Brain microvascular endothelial cell (primary cell): ENCODE measurements around the gene PICALM.
"Not testable (repeated sequence)": the region's sequence is repeated elsewhere in the genome, so short reads cannot be mapped to it uniquely, and the experiment has no call there.

ENCODE experiments used
- DNase-seq: peaks from one replicate; pipeline ENCODE4 v3.0.0-alpha.2; 2020
- H3K27ac ChIP-seq: fragments of 250-450 bp; sonication (Bioruptor Pico); 2 replicates; pipeline ENCODE4 v1.5.1; 2020; ENCODE audit warnings: mild to moderate bottlenecking, moderate library complexity
- H3K27me3 ChIP-seq: fragments of 250-450 bp; sonication (Bioruptor Pico); replicated peaks from 2 replicates; pipeline ENCODE4 v1.5.1; 2020; ENCODE audit warnings: mild to moderate bottlenecking
- H3K36me3 ChIP-seq: fragments of 250-450 bp; sonication (Bioruptor Pico); replicated peaks from 2 replicates; pipeline ENCODE4 v1.5.1; 2020; ENCODE audit warnings: mild to moderate bottlenecking
- H3K4me3 ChIP-seq: 2 replicates; pipeline ENCODE4 v1.5.1; 2011; ENCODE audit warnings: low read depth, mild to moderate bottlenecking, control low read depth, low read length, moderate library complexity
- CTCF ChIP-seq: IDR thresholded peaks from 2 replicates; pipeline ENCODE4 v1.5.1; 2011; ENCODE audit warnings: low read depth, mild to moderate bottlenecking, moderate library complexity, low read length, control low read depth, inconsistent platforms; ENCODE audit errors: missing control alignments
- in situ Hi-C: cut with HindIII; loops from 2 replicates; pipeline ENCODE4 v1.10.0; 2017; ENCODE audit warnings: low sequenced_read_pairs, low pct_ligation_motif_present

The PICALM gene

DNA sequence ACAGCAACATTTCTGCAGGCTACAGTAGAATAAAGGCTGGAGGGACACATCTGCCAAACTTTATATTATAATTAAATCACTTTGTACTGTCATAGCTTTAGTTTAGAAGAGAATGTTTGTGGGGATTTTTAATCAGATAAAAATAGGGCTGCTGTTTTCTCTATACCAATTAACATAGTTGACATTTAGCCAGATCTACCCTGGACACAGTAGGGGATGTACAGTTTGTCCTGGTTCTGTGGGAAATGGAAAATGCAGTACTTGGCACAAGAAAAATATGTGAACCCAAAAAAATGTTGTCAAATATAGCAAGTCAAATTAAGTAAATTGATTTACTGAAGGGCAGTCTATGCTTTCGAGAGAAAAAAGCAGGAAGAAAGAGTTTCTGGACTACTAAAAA lies 20.8 kb upstream of the PICALM start:
- no peak for TF ChIP-seq CTCF
- Histone ChIP-seq H3K27ac (no peak overlapping the region), H3K27me3 (no peaks in the 10 kb centered on the region), H3K36me3 (no peaks in the 10 kb centered on the region), H3K4me3 (no peak overlapping the region)
- no peak for DNase-seq
- in situ Hi-C loops: no loop called here

GRCh38 chr11:86087688-86088087 lies 18.8 kb upstream of the PICALM start:
- H3K36me3 ChIP-seq, H3K27me3 ChIP-seq, H3K4me3 ChIP-seq, in situ Hi-C loops, DNase-seq, H3K27ac ChIP-seq: not testable (repeated sequence)

DNA sequence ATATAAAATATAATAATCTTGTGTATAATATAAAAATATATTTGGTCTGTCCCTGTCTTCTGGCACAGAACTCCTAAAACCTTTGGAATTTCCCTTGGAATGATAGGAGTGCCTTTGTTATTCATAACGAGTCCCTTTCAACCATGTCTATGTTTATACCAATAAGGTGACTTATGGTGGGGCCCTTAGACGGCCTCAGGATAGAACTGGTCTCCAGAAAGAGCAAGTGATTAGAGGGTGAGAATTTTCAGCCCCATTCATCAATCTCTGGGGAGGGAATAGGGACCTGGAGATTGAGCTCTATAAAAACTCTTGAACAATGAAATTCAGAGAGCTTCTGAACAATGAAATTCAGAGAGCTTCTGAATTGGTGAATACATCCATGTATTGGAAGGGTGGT lies 18.4 kb upstream of the PICALM start:
- no peaks in the 10 kb centered on the region for H3K36me3 ChIP-seq
- TF ChIP-seq CTCF: no peak
- DNase-seq: no peak
- no peak overlapping the region for H3K27ac ChIP-seq
- in situ Hi-C loops: no loop called here
- no peaks in the 10 kb centered on the region for H3K27me3 ChIP-seq
- H3K4me3 ChIP-seq: no peak overlapping the region

DNA sequence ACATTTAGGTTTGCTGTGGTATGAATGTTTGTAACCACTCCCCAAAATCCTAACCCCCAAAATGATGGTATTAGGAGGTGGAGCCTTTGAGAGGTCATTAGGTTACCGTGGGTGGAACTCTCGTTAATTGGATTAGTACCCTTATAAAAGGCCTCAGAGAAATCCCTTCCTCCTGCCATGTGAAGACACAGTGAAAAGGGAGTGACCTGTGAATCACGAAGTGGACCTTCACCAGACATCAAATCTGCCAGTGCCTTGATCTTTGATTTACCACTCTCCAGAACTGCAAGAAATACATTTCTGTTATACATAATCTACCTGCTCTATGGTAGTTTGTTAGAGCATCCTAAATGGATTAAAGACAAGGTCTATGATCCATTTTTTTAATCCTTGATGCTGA lies 12.6 kb upstream of the PICALM start:
- Histone ChIP-seq H3K4me3 (no peak overlapping the region), H3K27ac (no peak overlapping the region), H3K27me3 (no peaks in the 10 kb centered on the region), H3K36me3 (no peaks in the 10 kb centered on the region)
- TF ChIP-seq CTCF: no peak
- in situ Hi-C loops: no loop called here
- DNase-seq: no peak

- DNase-seq: no peak
- no peaks in the 10 kb centered on the region for H3K36me3 ChIP-seq
- no peak for TF ChIP-seq CTCF
- in situ Hi-C loops: no loop called here
- H3K27ac ChIP-seq: no peak overlapping the region
- H3K4me3 ChIP-seq: no peak overlapping the region
- H3K27me3 ChIP-seq: no peaks in the 10 kb centered on the region
Measured at GRCh38 chr11:86079421-86079820, 10.5 kb upstream of the PICALM start.

GRCh38 chr11:86073948-86074347 lies 5.1 kb upstream of the PICALM start:
- no peaks in the 10 kb centered on the region for H3K27me3 ChIP-seq
- DNase-seq: no peak
- in situ Hi-C loops: no loop called here
- no peak for TF ChIP-seq CTCF
- H3K36me3 ChIP-seq: no peaks in the 10 kb centered on the region
- no peak overlapping the region for H3K27ac ChIP-seq
- H3K4me3 ChIP-seq: no peak overlapping the region
